ENCODE measurements around the gene SPECC1.

DNA sequence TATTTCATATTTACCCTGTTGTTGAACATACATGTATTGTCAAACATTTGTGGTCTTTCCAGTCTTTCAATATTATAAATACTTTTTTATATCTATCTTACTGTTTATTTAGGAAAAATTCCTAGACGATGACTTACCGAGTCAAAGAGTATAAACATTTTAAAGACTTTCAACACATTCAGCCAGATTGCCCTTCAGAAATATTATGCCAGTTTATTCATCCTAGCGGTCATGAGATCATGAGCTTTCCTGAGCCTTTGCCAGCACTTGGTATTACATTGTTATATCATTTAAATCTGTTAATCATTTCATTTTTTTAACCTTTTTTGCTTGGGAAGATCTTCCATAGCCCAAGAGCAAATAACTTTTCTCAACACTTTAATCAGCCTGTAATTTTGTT lies 197.4 kb downstream of the SPECC1 start:
- no peak for TF ChIP-seq CTCF (IDR thresholded peaks at IDR 0.05; ENCODE audit: extremely low read depth in 1 of 2, insufficient read depth in 1 of 2, low read depth in 1 of 2, low read length in 2 of 2)
- TF ChIP-seq FOS (IDR thresholded peaks at IDR 0.05; ENCODE audit: borderline replicate concordance, insufficient read depth, low read length), result peak; percentile 24
- TF ChIP-seq POLR2A (IDR thresholded peaks at IDR 0.05; ENCODE audit: low read depth, low read length), result no peak
- no peak for TF ChIP-seq MAX (IDR thresholded peaks at IDR 0.05; ENCODE audit: insufficient read depth, insufficient read length)
- no peak for TF ChIP-seq EZH2 (IDR thresholded peaks at IDR 0.05; ENCODE audit: borderline replicate concordance, low read depth, low read length, severe bottlenecking)
- no peak for TF ChIP-seq JUN (IDR thresholded peaks at IDR 0.05; ENCODE audit: borderline replicate concordance, insufficient read depth, insufficient read length, low read depth)
